Measurements from ENCODE around the gene MED26.

Gene MED26

DNA sequence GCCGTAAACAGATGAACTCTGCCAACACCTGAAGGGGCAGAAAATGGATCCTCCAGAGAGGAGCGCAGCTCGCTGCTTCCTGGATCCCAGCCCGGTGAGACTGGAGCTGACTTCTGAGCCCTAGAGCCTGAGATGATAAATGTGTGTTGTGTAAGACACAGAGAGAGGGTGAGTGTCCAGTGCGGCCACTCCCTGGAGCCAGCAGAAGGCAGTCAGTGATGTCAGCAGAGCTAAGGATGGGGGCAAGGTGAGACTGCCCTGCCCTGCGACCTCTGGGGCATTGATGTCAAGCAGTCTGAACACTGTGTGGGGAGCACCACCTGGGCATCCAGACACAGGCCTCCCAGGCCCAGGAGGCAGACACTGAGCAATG is 46.0 kb downstream of the MED26 start:
- no peak for DNase-seq (ENCODE audit: low read depth)
- no peak overlapping the region for H3K4me3 ChIP-seq (ENCODE audit: low read depth, low read length)

- H3K4me3 ChIP-seq (ENCODE audit: low read depth, low read length), result no peak overlapping the region
- no peak for DNase-seq (ENCODE audit: low read depth)
These were observed 46.6 kb downstream of the MED26 start for GRCh38 chr19:16581145-16581970.

DNA sequence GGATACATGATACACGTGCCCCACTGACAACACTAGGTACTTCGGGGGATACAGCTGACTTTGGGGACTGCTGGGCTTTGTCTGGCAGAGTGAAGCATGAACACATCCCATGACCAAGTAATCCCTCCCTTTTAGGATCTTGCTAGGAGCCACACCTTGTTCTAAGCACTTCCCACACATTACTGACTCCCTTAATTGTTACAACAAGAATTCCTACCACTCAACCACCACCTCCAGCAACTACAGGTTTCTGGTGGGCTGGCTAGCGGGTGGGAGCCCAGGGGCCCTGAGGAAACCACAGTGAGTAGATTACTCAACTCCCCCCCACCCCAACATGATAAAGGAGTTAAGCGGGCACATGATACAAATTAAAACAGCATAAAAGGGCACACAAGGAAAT is 48.6 kb downstream of the MED26 start:
- DNase-seq (ENCODE audit: low read depth), result no peak

GRCh38 chr19:16577531-16577985 is 50.4 kb downstream of the MED26 start:
- no peak overlapping the region for H3K4me3 ChIP-seq (ENCODE audit: low read depth, low read length)
- no peak for DNase-seq (ENCODE audit: low read depth)

More for the DNA sequence above, 48.6 kb downstream of the MED26 start:
- H3K4me3 ChIP-seq (ENCODE audit: low read depth, low read length), result no peak overlapping the region

DNA sequence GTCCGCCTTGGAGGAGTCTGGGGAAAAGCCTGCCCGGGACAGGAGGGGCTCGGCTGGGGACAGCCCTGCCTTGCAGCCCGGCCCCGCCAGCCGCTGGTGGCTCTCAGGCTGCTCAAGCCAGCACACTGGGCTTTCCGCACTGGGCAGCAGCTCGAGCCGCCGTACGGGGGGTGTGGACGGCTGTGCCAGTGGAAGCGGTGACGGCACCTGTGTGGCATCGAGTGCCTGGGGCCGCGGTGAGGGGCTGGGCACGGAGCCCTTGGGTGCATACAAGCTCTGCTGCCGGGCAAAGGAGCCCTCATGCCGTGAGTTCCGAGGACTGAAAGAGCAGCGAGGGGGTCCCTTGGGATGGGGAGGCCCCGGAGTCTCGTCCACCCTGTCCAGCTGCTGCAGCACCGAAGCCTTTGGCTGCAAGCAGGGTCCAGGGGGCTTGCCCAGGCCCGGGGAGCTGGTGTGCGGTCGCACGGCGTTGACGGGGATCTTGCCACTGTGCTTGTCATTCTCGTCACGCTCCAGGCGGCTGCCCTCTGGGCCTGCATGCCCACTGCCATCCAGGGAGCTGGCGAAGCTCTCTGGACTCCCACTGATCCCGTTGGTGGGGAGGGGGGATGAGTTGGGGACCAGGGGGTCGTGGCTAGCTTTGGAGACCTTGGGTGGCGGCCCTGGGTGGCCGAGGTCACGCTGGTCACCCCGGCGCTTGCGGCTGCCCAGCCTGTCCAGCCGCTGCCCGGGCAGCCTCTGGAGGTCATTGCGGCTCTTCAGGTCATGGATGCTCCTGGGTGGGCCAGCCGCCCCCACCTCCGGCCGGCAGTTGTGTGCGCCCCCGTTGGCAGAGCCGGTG is 51.1 kb downstream of the MED26 start:
- no peak for DNase-seq (ENCODE audit: low read depth)
- H3K4me3 ChIP-seq (ENCODE audit: low read depth, low read length), result no peak overlapping the region

GRCh38 chr19:16575861-16576689 is 51.9 kb downstream of the MED26 start:
- no peak for DNase-seq (ENCODE audit: low read depth)
- no peak overlapping the region for H3K4me3 ChIP-seq (ENCODE audit: low read depth, low read length)

- no peak for DNase-seq (ENCODE audit: low read depth)
- no peak overlapping the region for H3K4me3 ChIP-seq (ENCODE audit: low read depth, low read length)
These were observed 52.7 kb downstream of the MED26 start for GRCh38 chr19:16575282-16575681.

DNA sequence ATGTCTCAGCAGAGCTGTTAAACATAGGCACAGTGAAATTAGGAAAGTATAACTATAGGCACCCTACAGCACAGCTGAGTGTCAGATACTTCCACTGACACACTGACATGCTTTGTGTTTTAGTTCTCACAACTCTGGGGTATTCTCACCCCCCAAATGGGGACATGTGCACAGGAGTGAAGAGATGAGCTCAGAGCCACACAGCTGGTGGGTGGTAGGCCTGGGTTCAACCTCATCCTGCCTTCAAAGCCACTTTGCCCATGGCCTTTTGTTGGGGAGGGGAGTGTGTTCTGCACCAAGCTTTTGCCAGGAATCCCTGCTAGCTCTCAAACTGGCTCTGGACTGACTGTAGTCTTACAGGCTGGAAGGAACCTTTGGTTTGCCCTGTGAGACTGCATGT is 54.1 kb downstream of the MED26 start:
- peak overlapping the region; percentile 94 for H3K4me3 ChIP-seq (ENCODE audit: low read depth, low read length)
- no peak for DNase-seq (ENCODE audit: low read depth)

GRCh38 chr19:16573296-16573695 is 54.7 kb downstream of the MED26 start:
- H3K4me3 ChIP-seq (ENCODE audit: low read depth, low read length), result peak overlapping the region; percentile 94
- DNase-seq (ENCODE audit: low read depth), result no peak

DNA sequence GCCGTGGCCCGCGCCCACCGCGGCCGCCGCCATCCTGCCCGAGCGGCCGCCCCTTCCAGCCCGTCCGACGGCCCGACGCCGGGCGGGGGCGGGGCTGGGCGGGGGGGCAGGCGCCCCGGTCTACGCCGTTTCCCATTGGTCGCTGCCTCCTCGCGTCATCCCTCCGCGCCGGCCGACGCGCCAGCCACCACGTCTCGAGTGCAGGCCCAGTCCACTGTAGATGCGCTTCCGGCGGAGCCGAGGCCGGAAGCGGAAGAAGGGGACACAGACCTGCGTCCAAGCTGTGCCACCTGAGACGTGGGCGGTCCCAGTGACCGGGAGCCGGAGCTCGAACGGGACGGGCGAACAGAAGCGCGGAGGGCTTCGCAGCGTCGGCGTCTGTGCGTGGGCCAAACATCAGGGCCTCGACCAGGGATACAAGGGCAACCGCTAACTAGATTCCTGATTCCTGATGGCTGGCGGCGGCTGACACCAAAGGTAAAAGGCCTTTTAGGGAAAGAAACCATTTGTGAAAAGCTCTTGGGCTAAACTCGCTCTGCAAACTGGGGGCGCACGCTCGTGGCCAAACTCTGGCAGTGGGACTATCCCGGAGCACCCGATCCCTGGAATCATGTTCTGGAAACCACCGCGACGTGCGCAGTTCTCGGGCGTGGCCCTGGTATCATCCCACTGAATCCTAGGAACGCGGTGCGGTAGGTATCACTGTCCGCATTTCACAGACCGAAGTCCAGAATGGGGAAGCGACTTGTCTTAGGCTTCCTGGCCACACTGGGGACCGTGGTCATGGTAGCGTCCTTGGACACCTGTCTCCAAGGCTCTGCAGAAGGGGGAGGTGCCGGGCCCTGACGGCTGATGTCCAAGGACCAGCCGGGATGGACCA is 55.4 kb downstream of the MED26 start, which contains the start of gene SLC35E1:
SLC35E1 (minus strand) TSS at position 84 of the 880 bp plus-strand sequence; CDS start at position 33, 51 bp downstream.
- peak; percentile 80 for DNase-seq (ENCODE audit: low read depth)
- peak within 1 kb of the TSS; percentile 94 for H3K4me3 ChIP-seq (ENCODE audit: low read depth, low read length)

GRCh38 chr19:16571822-16572331 is 56.1 kb downstream of the MED26 start:
- H3K4me3 ChIP-seq (ENCODE audit: low read depth, low read length), result peak overlapping the region; percentile 86
- DNase-seq (ENCODE audit: low read depth), result no peak

- peak; percentile 31 for DNase-seq (ENCODE audit: low read depth)
- H3K4me3 ChIP-seq (ENCODE audit: low read depth, low read length), result peak overlapping the region; percentile 86
These were observed 56.7 kb downstream of the MED26 start for GRCh38 chr19:16571283-16571682.

DNA sequence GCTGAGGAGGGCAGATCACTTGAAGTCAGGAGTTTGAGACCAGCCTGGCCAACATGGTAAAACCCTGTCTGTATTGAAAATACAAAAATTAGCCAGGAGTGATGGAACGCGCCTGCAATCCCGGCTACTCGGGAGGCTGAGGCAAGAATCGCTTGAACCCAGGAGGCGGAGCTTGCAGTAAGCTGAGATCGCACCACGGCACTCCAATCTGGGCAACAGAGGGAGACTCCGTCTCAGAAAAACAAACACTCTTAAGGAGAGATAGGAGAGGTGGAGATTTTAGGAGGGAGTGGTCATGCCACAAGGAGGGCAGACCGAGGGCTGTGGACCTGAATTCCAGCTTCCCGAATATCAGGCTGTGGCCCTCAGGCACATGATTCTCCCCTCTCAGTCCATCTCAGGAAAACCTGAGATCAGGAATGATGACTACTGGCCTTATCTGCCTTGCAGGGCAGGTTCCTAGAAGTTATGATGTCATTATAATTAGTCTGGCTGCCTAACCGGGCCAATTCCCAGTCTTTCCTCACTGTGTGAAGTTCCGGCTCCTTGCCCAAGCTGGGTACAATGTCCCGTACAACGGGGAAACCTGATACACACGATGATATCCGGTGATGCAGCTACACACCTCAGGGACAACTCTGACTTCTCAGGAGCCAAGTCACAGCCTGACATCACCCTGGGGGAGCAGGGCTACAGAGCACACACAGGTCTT is 58.2 kb downstream of the MED26 start:
- DNase-seq (ENCODE audit: low read depth), result no peak
- H3K4me3 ChIP-seq (ENCODE audit: low read depth, low read length), result no peak overlapping the region

- no peak overlapping the region for H3K4me3 ChIP-seq (ENCODE audit: low read depth, low read length)
- no peak for DNase-seq (ENCODE audit: low read depth)
These were observed 61.3 kb downstream of the MED26 start for GRCh38 chr19:16566702-16567101.

DNA sequence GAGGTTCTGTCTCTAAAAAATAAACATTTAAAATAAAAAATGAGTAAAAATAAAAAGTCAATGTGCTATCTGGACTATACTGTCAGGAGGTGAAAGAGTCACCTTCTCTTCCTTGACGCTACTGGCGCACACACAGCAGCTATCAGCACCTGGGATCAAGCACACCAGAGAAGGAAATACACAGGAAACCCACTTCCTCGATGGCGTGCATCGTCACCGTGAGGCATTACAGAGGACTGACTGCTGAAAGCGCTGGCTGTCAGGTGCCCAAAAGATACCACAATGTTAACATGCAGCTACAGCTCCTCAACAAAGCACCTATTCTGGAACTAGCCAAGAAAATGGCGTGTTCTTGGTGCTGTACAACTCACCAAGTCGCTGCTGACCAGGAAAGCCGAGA is 61.8 kb downstream of the MED26 start:
- no peak for DNase-seq (ENCODE audit: low read depth)
- no peak overlapping the region for H3K4me3 ChIP-seq (ENCODE audit: low read depth, low read length)

- H3K4me3 ChIP-seq (ENCODE audit: low read depth, low read length), result no peak overlapping the region
- no peak for DNase-seq (ENCODE audit: low read depth)
These were observed 63.2 kb downstream of the MED26 start for GRCh38 chr19:16564842-16565241.

- no peak for DNase-seq (ENCODE audit: low read depth)
- H3K4me3 ChIP-seq (ENCODE audit: low read depth, low read length), result no peak overlapping the region
These were observed 65.4 kb downstream of the MED26 start for GRCh38 chr19:16562608-16563025.

DNA sequence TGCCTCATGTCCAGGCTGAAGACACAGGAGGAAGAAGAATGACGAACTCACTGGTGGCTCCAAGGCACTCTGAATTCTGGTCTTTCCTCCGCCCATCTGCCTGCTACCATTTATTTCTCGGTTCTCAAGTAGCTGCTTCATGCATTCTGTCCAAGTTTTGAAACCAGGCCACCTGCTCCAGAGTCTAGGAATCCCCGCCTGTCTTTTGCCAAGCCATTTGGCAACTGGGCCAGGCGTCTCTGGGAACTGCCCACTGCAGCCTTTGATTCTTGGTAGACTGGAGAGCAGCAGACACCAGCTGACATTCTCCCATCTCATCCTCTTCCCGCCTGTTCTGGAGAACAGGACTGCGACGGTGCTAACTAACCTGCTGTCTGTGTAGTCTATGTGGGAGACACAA is 66.6 kb downstream of the MED26 start:
- no peak for DNase-seq (ENCODE audit: low read depth)
- H3K4me3 ChIP-seq (ENCODE audit: low read depth, low read length), result no peak overlapping the region
